K562 (cell line): ENCODE data around the gene TMEM138. TPM values are rescaled to one million over a fixed set of nuclear protein-coding genes. Genes with fewer than 3 reads are reported as not detected.

Experiments
- ATAC-seq: fragments of 200-7000 bp; cut with Tn5 transposase; 3 replicates; pipeline ENCODE4 v1.9.1; 2020; ENCODE audit warnings: moderate library complexity
- BruUV-seq: library from RNA; stranded (reverse); fragments of 400-500 nt; replicated peaks from 2 replicates; lab custom pipeline; 2021; lab: Mats Ljungman, UMichigan
- CTCF ChIA-PET: fragments of 300-600 bp; formaldehyde crosslinking; extraction: SDS; loops from one replicate; lab custom pipeline; 2021; ENCODE audit warnings: low intra/inter-chr PET ratio; lab: Yijun Ruan, JAX
- POLR2A ChIA-PET: fragments of 300-600, 350-650 bp; sonication (Branson Sonifier 250); formaldehyde crosslinking; extraction: SDS; loops from one replicate; lab custom pipeline; 2021; ENCODE audit warnings: antibody characterized with exemption, inconsistent platforms; lab: Yijun Ruan, JAX
- DNase-seq, 4 experiments: peaks; one replicate each; pipeline versions ENCODE4 v3.0.0 to v3.0.0-alpha.2; 2011 to 2018; ENCODE audit warnings: low spot score in 3 of 4, mixed read lengths in 3 of 4; ENCODE audit errors: extremely low read depth in 1 of 4
- FAIRE-seq: peaks from 2 replicates; lab custom pipeline; 2011; peaks lifted over from hg19 to GRCh38; lab: Jason Lieb, UNC
- H2AFZ ChIP-seq: 2 replicates; pipeline ENCODE4 v1.6.0; 2011; ENCODE audit warnings: low read depth, low read length, control low read depth, inconsistent platforms
- H3K27ac ChIP-seq: fragments of 200-600 bp; 3 replicates; pipeline ENCODE4 v1.8.0; 2011; ENCODE audit warnings: low read depth, mild to moderate bottlenecking, control low read depth, inconsistent platforms, low read length, moderate library complexity, mixed read lengths; ENCODE audit errors: extremely low read depth
- H3K27me3 ChIP-seq, 2 experiments: fragments of 300-600 bp in 1 of 2; 2 replicates in 1 of 2; 3 replicates in 1 of 2; pipeline versions ENCODE4 v1.6.0 to v1.8.0; 2011; ENCODE audit warnings: inconsistent platforms in 2 of 2, low read length in 2 of 2, mild to moderate bottlenecking in 1 of 2, mixed read lengths in 1 of 2, moderate library complexity in 1 of 2; ENCODE audit not compliant: control insufficient read depth in 2 of 2, insufficient read depth in 2 of 2
- H3K36me3 ChIP-seq: fragments of 300-600 bp; 3 replicates; pipeline ENCODE4 v1.8.0; 2011; ENCODE audit warnings: mild to moderate bottlenecking, low read length, inconsistent platforms; ENCODE audit not compliant: control insufficient read depth, insufficient read depth
- H3K4me1 ChIP-seq, 2 experiments: fragments of 200-600 bp in 1 of 2; replicated peaks in 1 of 2; 2 replicates in 1 of 2; 3 replicates in 1 of 2; pipeline versions ENCODE4 v1.5.1 to v1.8.0; 2011; ENCODE audit warnings: inconsistent platforms in 2 of 2, low read length in 2 of 2, mild to moderate bottlenecking in 1 of 2, mixed read lengths in 1 of 2, moderate library complexity in 1 of 2; ENCODE audit not compliant: control insufficient read depth in 2 of 2, insufficient read depth in 2 of 2
- H3K4me2 ChIP-seq: 2 replicates; pipeline ENCODE4 v1.6.1; 2011; ENCODE audit warnings: low read length, control low read depth, inconsistent platforms, mixed read lengths; ENCODE audit not compliant: insufficient read depth
- H3K4me3 ChIP-seq: fragments of 200-600 bp; sonication (generic), shearing (Covaris generic); 2 replicates; pipeline ENCODE4 v1.5.1; 2016; ENCODE audit warnings: control low read depth, inconsistent platforms
- H3K79me2 ChIP-seq: fragments of 200-600 bp; 3 replicates; pipeline ENCODE4 v1.8.0; 2011; ENCODE audit warnings: low read length, inconsistent platforms; ENCODE audit not compliant: control insufficient read depth, insufficient read depth
- H3K9ac ChIP-seq, 2 experiments: 2 replicates each; pipeline versions ENCODE4 v1.6.0 to v1.6.1; 2011; ENCODE audit warnings: low read depth in 2 of 2, low read length in 2 of 2, control low read depth in 1 of 2, inconsistent platforms in 1 of 2, mild to moderate bottlenecking in 1 of 2, mixed read lengths in 1 of 2; ENCODE audit not compliant: insufficient read depth in 1 of 2
- H3K9me1 ChIP-seq: one replicate; pipeline ENCODE4 v1.6.0; 2011; ENCODE audit warnings: inconsistent platforms, mild to moderate bottlenecking, low read length, moderate library complexity; ENCODE audit not compliant: control insufficient read depth, insufficient read depth
- H3K9me3 ChIP-seq: replicated peaks from 2 replicates; pipeline ENCODE4 v1.5.1; 2011; ENCODE audit warnings: low read depth, low read length, inconsistent platforms; ENCODE audit not compliant: control insufficient read depth, insufficient read depth
- H4K20me1 ChIP-seq: replicated peaks from 2 replicates; pipeline ENCODE4 v1.6.1; 2011; ENCODE audit warnings: low read length, inconsistent platforms, mixed read lengths; ENCODE audit not compliant: control insufficient read depth, insufficient read depth
- HCFC1 ChIP-seq: IDR thresholded peaks from 2 replicates; pipeline ENCODE4 v1.6.1; 2012; ENCODE audit warnings: low read depth, low read length, improper control_type of control experiment
- LARP7 ChIP-seq: fragments of 450-650 bp; IDR thresholded peaks from 2 replicates; pipeline ENCODE4 v1.6.1; 2016
- NCOA6 ChIP-seq: fragments of 450-650 bp; IDR thresholded peaks from 2 replicates; pipeline ENCODE4 v1.6.1; 2017; ENCODE audit warnings: mild to moderate bottlenecking
- NCOR1 ChIP-seq: fragments of 450-650 bp; IDR thresholded peaks from 2 replicates; pipeline ENCODE4 v1.6.1; 2016; ENCODE audit warnings: mild to moderate bottlenecking, moderate library complexity
- PREB ChIP-seq: sonication (generic); formaldehyde crosslinking; IDR thresholded peaks from 2 replicates; pipeline ENCODE4 v1.8.1; 2023; ENCODE audit warnings: mild to moderate bottlenecking, missing genetic modification reagents
- RHOXF2B ChIP-seq: fragments of 250-450 bp; sonication (Bioruptor Pico); conservative IDR thresholded peaks from 2 replicates; pipeline ENCODE4 v1.5.1; 2021
- SRF ChIP-seq, 2 experiments: fragments of 250-450, 450-650 bp in 1 of 2; sonication (Bioruptor Pico) in 1 of 2; sonication (generic) in 1 of 2; formaldehyde crosslinking; IDR thresholded peaks; 2 replicates each; pipeline versions ENCODE4 v1.5.0 to v1.5.1; 2020 to 2022; ENCODE audit warnings: mild to moderate bottlenecking in 1 of 2, missing genetic modification reagents in 1 of 2
- UBTF ChIP-seq, 2 experiments: IDR thresholded peaks; 2 replicates each; pipeline ENCODE4 v1.6.1; 2012; ENCODE audit warnings: improper control_type of control experiment in 2 of 2, low read depth in 2 of 2, low read length in 2 of 2, borderline replicate concordance in 1 of 2
- ZNF239 ChIP-seq: fragments of 250-450 bp; sonication (Bioruptor Pico); IDR thresholded peaks from 2 replicates; pipeline ENCODE4 v1.4.0; 2020; ENCODE audit warnings: mild to moderate bottlenecking
- ZNF444 ChIP-seq: fragments of 250-450 bp; sonication (Bioruptor Pico); IDR thresholded peaks from 2 replicates; pipeline ENCODE4 v1.4.0; 2020; ENCODE audit warnings: mild to moderate bottlenecking, moderate library complexity
- ZNF764 ChIP-seq: fragments of 250-450 bp; sonication (Bioruptor Pico); IDR thresholded peaks from 2 replicates; pipeline ENCODE4 v1.4.0; 2020; ENCODE audit warnings: low read depth, mild to moderate bottlenecking, moderate library complexity
- WGBS: fragments of 100-300 bp; shearing (Covaris generic); methylation state at CpG from one replicate; pipeline ENCODE4 v1.1.6; 2016; ENCODE audit warnings: low coverage, mixed read lengths; ENCODE audit not compliant: insufficient coverage; ENCODE audit errors: missing lambda C conversion rate; 5-methylcytosine and 5-hydroxymethylcytosine counted together
- in situ Hi-C: fragments of 300-500 bp; cut with MboI; formaldehyde crosslinking; loops from 4 replicates; pipeline ENCODE4 v1.15.0; 2018; ENCODE audit warnings: inconsistent platforms, mixed read lengths
- intact Hi-C: fragments of 100-400 bp; cut with micrococcal nuclease; formaldehyde crosslinking; loops from 2 replicates; pipeline ENCODE4 v1.14.2; 2022
- polyA plus RNA-seq, 8 experiments: library from polyadenylated mRNA; depleted of rRNA in 4 of 8; stranded (reverse) in 5 of 8; unstranded in 3 of 8; fragments of >200 nt; fragmentation: Nextera tagmentation in 2 of 8; fragmentation: Illumina TruSeq in 1 of 8; extraction: Ambion mirVana in 2 of 8; extraction: Trizol in 1 of 8; gene quantifications; 2 replicates each; pipeline versions ENCODE4 v1.2.1 to v1.2.3, GENCODE V29; 2011 to 2014; ENCODE audit warnings: inconsistent platforms in 1 of 8, missing spikeins in 1 of 8
- total RNA-seq, 7 experiments: library from RNA; depleted of rRNA in 6 of 7; stranded (reverse); fragments of >200 nt in 6 of 7; fragmentation: Illumina TruSeq in 2 of 7; extraction: Trizol in 2 of 7; gene quantifications; 2 replicates each; pipeline versions ENCODE4 v1.2.1 to v1.2.3, GENCODE V29; 2011 to 2021; ENCODE audit warnings: low replicate concordance in 1 of 7
- TF ChIP-seq, protein P1 (sequence below): fragments of 450-650 bp; formaldehyde crosslinking; IDR thresholded peaks from 2 replicates; pipeline ENCODE4 v1.4.0; 2022; ENCODE audit warnings: missing genetic modification characterization

TMEM138 gene
- total and polyA plus RNA-seq, 9 of the 15 experiments (the other 6 are each of a cell fraction or from before 2014, with no cell fraction given), result 23.2 to 168 (median 63.1) TPM

GRCh38 chr11:61414547-61414946 lies 52.4 kb downstream of the TMEM138 start:
- TF ChIP-seq, protein P1, sequence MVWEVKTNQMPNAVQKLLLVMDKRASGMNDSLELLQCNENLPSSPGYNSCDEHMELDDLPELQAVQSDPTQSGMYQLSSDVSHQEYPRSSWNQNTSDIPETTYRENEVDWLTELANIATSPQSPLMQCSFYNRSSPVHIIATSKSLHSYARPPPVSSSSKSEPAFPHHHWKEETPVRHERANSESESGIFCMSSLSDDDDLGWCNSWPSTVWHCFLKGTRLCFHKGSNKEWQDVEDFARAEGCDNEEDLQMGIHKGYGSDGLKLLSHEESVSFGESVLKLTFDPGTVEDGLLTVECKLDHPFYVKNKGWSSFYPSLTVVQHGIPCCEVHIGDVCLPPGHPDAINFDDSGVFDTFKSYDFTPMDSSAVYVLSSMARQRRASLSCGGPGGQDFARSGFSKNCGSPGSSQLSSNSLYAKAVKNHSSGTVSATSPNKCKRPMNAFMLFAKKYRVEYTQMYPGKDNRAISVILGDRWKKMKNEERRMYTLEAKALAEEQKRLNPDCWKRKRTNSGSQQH (CRISPR knock-in tag), result no peak
- no peak for TF ChIP-seq RHOXF2B
- TF ChIP-seq, all 486 proteins: peak for 0
- peaks cover 19% of the 10 kb centered on the region; the same call in 2 of the 3 replicates for H3K79me2 ChIP-seq
- H3K9me1 ChIP-seq, result no peaks in the 10 kb centered on the region
- peaks cover 99% of the 10 kb centered on the region for H3K36me3 ChIP-seq
- ATAC-seq (no peak), FAIRE-seq (no peak), DNase-seq (no peak)
- no peak overlapping the region for H3K9ac ChIP-seq
- in situ Hi-C loops, result no loop called here
- no peak overlapping the region for H3K27ac ChIP-seq
- no TSS peak for BruUV-seq
- H3K4me2 ChIP-seq, result no peak overlapping the region
- no peaks in the 10 kb centered on the region for H3K27me3 ChIP-seq
- H2AFZ ChIP-seq, result no peak overlapping the region
- no peak overlapping the region for H3K4me3 ChIP-seq
- ChIA-PET POLR2A (interaction anchor here (1.7 kb wide), 1 partner anchor 9 kb away, joined by 7 read pairs; no protein-coding TSS in a partner anchor), CTCF (no interaction called here)
- peaks cover 0 to 2% of the 10 kb centered on the region in 2 experiments; a peak in 2 of 5 replicates for H3K4me1 ChIP-seq
- intact Hi-C loops, result no loop called here
- WGBS, result 100% methylated on average over 2 of the region's 2 CpGs
- H4K20me1 ChIP-seq, result peaks cover 13% of the 10 kb centered on the region; the same call in 1 of the 2 replicates
- H3K9me3 ChIP-seq, result no peaks in the 10 kb centered on the region

DNA sequence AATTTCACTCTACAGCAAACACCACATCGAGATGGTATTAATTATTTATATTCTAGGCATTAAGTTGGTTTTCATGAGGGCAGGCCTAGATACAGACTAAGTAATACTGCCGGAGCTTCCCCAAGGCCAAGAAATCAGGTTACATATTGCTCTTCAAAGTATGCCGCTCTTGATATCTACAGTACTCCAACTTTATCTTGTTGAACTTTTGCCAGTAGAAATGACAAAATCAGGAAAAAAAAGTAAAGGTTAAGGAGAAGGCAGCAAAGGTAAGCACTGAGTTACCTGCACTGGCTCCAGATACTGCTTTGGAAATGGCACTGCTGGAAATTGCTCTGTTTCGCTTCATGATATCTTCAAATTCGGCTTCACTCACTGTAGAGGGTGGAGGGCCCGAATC lies 53.2 kb downstream of the TMEM138 start:
- no peak overlapping the region for H3K9ac ChIP-seq
- FAIRE-seq, result no peak
- no peak overlapping the region for H3K27ac ChIP-seq
- peaks cover 99% of the 10 kb centered on the region for H3K36me3 ChIP-seq
- peaks cover 27% of the 10 kb centered on the region; the same call in 2 of the 3 replicates for H3K79me2 ChIP-seq
- no peaks in the 10 kb centered on the region for H3K9me1 ChIP-seq
- no peak overlapping the region for H2AFZ ChIP-seq
- H3K27me3 ChIP-seq, result no peaks in the 10 kb centered on the region
- BruUV-seq, result no TSS peak
- in situ Hi-C loops, result no loop called here
- H3K4me2 ChIP-seq, result no peak overlapping the region
- 96% methylated on average over 6 of the region's 6 CpGs for WGBS
- H4K20me1 ChIP-seq, result peaks cover 13% of the 10 kb centered on the region; the same call in 1 of the 2 replicates
- peaks cover 0 to 2% of the 10 kb centered on the region in 2 experiments; a peak in 2 of 5 replicates for H3K4me1 ChIP-seq
- H3K4me3 ChIP-seq, result no peak overlapping the region
- no peaks in the 10 kb centered on the region for H3K9me3 ChIP-seq
- POLR2A ChIA-PET, result no interaction called here
- CTCF ChIA-PET, result no interaction called here
- no peak for DNase-seq
- no peak for ATAC-seq
- intact Hi-C loops, result no loop called here
- no peak for TF ChIP-seq SRF (CRISPR knock-in tag; IDR thresholded peaks at IDR 0.05)
- TF ChIP-seq PREB (CRISPR knock-in tag), result no peak
- TF ChIP-seq ZNF444, result no peak
- TF ChIP-seq ZNF239, result no peak
- TF ChIP-seq UBTF (IDR thresholded peaks at IDR 0.05; ENCODE audit: borderline replicate concordance in 1 of 2, low read depth in 2 of 2, low read length in 2 of 2), result no peak
- TF ChIP-seq LARP7, result no peak
- TF ChIP-seq ZNF764 (CRISPR knock-in tag), result no peak
- no peak for TF ChIP-seq NCOA6
- TF ChIP-seq NCOR1, result no peak
- no peak for TF ChIP-seq HCFC1
